Measurements from ENCODE around the gene DNAJC15.

DNA sequence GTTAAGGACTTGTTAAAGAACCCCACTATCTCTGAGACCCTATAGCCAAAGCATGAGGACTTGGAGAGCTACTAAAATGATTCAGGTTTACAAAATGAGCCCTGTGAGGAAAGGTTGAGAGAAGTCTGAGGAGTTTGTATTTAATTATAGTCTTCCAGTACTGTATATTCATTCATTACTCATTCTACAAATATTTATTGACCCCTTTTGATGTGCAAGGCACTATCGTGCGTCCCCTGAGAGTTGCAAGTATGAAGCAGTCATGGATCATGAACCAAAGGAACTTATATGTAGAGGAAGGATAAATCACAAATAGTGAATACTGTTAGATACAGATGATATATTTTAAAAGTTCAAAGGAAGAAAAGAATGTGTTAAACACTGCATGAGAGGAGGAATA lies 84.4 kb downstream of the DNAJC15 start:
- no peak for TF ChIP-seq POLR2A (IDR thresholded peaks at IDR 0.05)
- no peak for TF ChIP-seq CTCF (IDR thresholded peaks at IDR 0.05)
- no peak for TF ChIP-seq POLR2AphosphoS5 (IDR thresholded peaks at IDR 0.05)
- TF ChIP-seq EP300 (IDR thresholded peaks at IDR 0.05; ENCODE audit: low read depth): no peak

Data from transverse colon (tissue), 4 donors.